GM10266 (cell line): Measurements from ENCODE around the gene IL5.
"Not testable (repeated sequence)": the region's sequence is repeated elsewhere in the genome, so short reads cannot be mapped to it uniquely, and the experiment has no call there.

Experiments
- DNase-seq: peaks from one replicate; pipeline ENCODE4 v3.0.0; 2012; ENCODE audit errors: extremely low spot score
- TF ChIP-seq, protein P1 (sequence below): IDR thresholded peaks from 2 replicates; pipeline ENCODE4 v1.5.1; 2012; ENCODE audit warnings: mild to moderate bottlenecking, low read depth; ENCODE audit not compliant: control insufficient read depth, insufficient read depth; ENCODE audit errors: missing control alignments

The IL5 gene

DNA sequence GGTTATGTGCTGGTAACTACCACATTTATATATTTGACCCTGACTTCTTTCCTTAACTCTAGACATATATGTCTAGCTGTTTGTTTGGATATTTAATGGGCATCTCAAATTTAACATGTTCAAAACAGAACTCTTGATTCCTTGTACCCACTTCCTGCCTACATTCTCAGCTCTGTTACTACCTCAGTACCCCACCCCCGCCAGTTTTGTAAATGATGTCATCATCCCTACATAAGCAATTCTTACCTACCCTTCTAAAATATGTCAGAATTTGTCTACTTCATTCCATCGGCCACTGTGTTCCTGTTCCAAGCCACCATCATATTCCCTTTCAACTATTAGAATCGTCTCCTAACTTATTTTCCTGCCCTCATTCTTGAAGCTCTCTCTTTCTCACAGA lies 18.3 kb upstream of the IL5 start:
- TF ChIP-seq, protein P1, sequence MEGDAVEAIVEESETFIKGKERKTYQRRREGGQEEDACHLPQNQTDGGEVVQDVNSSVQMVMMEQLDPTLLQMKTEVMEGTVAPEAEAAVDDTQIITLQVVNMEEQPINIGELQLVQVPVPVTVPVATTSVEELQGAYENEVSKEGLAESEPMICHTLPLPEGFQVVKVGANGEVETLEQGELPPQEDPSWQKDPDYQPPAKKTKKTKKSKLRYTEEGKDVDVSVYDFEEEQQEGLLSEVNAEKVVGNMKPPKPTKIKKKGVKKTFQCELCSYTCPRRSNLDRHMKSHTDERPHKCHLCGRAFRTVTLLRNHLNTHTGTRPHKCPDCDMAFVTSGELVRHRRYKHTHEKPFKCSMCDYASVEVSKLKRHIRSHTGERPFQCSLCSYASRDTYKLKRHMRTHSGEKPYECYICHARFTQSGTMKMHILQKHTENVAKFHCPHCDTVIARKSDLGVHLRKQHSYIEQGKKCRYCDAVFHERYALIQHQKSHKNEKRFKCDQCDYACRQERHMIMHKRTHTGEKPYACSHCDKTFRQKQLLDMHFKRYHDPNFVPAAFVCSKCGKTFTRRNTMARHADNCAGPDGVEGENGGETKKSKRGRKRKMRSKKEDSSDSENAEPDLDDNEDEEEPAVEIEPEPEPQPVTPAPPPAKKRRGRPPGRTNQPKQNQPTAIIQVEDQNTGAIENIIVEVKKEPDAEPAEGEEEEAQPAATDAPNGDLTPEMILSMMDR: no peak
- no peak for DNase-seq

DNA sequence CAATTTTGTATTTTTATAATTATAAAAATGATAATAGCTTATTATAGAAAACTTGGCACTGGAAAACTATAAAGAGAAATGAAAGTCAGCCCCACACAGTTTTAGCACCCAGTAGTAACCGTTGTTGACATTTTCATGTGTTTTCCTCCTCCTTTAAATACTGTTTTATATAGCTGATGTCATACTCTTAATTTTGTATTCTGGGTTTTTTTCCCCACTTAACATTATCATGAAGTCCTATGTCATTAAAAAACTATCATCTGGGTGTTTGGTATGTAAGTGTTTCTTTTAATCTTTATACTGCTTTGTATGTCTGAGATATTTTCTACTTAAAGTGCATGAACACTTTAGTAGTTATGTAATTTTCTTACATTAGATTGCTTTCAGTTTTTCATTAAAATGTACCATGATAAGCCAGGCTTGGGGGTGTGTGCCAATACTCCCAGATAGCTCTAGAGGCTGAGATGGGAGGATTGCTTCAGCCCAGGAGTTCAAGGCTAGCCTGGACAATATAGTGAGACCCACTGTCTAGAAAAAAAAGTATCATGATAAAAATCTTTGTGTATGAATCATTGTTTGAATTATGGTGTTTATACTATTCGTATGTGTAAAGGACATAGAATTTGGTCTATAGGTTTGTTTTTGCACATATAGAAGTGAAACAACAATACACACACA lies 16.2 kb upstream of the IL5 start:
- no peak for DNase-seq
- TF ChIP-seq, protein P1: no peak

DNA sequence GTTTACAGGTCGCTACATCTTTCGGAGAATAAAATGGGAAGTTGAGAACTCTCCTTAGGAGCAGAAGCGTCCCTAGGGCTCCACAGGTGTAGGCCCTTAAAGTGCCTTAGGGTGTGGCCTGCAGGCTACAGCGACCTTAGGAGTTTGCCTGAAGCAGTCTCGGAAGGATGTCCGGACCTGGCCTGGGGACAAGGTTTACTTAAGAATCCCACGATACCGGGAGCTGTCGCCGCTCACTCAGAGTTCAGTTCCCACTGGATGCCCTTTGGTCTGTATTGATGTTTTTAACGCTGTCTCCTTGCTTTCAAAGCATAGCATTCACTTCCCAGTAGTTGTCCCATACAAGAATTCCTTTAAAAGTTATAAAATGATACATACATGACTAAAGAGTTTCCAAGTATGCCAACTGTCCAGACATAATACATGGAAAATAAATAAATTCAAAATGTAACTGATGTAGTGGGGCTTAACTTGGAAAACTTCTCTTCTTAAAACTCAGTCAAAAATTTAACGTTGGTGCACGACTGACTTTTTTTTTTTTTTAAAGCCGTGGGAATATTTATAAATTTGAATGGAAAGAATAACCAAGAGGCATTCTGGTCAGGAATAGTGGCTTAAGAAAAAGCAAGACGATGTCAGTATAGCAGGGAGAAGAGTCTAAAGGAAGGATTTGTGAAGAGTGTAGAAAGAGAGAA lies 14.3 kb upstream of the IL5 start:
- TF ChIP-seq, protein P1: no peak
- peak; percentile 42 for DNase-seq

DNA sequence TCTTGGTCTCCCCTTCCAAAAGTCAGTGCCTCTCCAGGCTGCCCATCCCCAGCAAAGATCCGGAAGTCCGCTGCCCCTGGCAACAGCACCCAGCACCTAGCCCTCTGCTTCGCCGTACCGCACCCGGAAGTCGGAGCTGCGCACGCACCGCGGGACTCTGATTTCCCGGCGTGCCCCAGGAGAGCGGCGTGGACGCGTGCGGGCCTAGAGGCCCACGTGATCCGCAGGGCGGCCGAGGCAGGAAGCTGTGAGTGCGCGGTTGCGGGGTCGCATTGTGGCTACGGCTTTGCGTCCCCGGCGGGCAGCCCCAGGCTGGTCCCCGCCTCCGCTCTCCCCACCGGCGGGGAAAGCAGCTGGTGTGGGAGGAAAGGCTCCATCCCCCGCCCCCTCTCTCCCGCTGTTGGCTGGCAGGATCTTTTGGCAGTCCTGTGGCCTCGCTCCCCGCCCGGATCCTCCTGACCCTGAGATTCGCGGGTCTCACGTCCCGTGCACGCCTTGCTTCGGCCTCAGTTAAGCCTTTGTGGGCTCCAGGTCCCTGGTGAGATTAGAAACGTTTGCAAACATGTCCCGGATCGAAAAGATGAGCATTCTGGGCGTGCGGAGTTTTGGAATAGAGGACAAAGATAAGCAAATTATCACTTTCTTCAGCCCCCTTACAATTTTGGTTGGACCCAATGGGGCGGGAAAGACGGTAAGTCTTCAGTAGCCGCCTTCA lies 13.6 kb upstream of the IL5 start, which contains the start of gene RAD50:
RAD50 (plus strand) TSS at position 215 of the 715 bp plus-strand sequence; CDS start at position 563, 348 bp downstream.
- DNase-seq: peak; percentile 85
- TF ChIP-seq, protein P1: no peak

DNA sequence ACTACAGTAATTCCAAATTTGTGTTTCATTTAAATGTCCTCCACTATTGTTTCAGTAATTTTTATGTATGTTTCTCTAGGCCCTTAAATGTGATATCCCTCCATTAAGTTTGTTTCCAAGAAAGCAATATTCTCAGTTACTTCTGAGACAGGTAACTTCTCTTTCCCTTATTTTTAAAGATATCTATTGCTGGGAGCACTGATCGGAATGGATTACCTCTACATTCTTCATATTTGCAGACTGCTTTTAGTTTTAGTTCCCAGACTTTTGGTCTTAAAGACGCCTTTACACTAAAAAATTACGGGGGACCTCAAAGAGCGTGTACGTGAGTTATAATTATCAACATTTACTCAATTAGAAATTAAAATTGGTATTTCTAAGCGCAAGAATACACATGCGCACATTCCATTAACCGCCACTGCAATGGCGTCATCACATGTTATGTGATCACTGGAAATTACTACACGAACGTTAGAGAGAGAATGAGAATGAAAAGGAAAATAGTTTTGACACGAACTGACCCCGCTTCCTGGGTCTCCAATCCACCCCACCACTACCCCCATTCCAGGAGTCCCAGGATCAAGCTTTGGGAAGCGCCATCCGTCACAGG lies 12.9 kb upstream of the IL5 start:
- TF ChIP-seq, protein P1: no peak
- DNase-seq: no peak

DNA sequence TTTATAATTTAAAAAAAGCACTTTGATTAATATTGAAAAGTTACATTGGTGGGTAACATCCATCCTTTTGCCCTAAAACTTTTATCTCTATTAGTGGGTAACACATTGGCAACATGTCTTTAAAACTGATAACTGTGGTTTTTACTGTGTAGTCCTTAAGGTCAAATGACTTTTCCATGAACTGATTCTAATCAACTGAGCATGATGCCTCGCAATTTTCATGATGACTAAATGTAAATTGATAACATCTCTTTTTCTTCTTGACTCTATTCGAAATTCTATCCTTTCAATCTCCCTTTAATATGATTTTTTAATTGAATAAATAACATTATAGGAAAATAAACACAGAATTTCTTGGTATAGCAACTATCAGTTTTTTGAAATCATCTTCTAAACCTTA lies 6.3 kb upstream of the IL5 start:
- DNase-seq: no peak
- TF ChIP-seq, protein P1: no peak

DNA sequence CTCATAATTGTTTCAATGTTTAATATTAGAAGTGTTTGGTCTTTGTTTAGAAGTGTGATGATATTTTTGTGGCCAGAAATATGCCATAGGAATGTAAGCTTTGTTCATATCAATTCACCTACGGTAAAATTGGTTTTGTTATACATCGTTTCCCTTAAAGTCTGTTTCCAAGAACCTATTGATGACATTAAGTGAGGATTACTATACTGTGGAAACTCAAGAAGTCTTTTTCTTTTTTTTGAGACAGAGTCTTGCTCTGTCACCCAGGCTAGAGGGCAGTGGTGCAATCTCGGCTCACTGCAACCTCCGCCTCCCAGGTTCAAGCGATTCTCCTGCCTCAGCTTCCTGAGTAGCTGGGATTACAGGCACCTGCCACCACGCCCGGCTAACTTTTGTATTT lies 5.5 kb upstream of the IL5 start:
- DNase-seq: not testable (repeated sequence)
